IPS-NIHi7 (cell line): ENCODE measurements around the gene FGR.

Source experiments
- DNase-seq: peaks from one replicate; pipeline ENCODE4 v3.0.0; 2012; ENCODE audit warnings: mixed read lengths; ENCODE audit errors: extremely low spot score

The FGR gene

GRCh38 chr1:27601771-27602461 is 33.1 kb downstream of the FGR start:
- no peak for DNase-seq

- DNase-seq, result no peak
Observed at GRCh38 chr1:27601321-27601770, 33.6 kb downstream of the FGR start.

GRCh38 chr1:27600498-27601175 is 34.3 kb downstream of the FGR start:
- peak; percentile 78 for DNase-seq

- DNase-seq, result no peak
Observed at GRCh38 chr1:27599605-27600497, 35.1 kb downstream of the FGR start.

- no peak for DNase-seq
Observed at GRCh38 chr1:27598902-27599528, 36.0 kb downstream of the FGR start.

GRCh38 chr1:27598295-27598687 is 36.7 kb downstream of the FGR start:
- DNase-seq, result peak; percentile 71

- DNase-seq, result no peak
Observed at GRCh38 chr1:27597516-27598294, 37.3 kb downstream of the FGR start.

- DNase-seq, result no peak
Observed at GRCh38 chr1:27596986-27597385, 38.0 kb downstream of the FGR start.

GRCh38 chr1:27596261-27596660 is 38.7 kb downstream of the FGR start:
- no peak for DNase-seq

- no peak for DNase-seq
Observed at GRCh38 chr1:27595597-27595996, 39.4 kb downstream of the FGR start.

- DNase-seq, result no peak
Observed at GRCh38 chr1:27594564-27595510, 40.1 kb downstream of the FGR start.

GRCh38 chr1:27593678-27594563 is 41.1 kb downstream of the FGR start:
- no peak for DNase-seq

- peak; percentile 74 for DNase-seq
Observed at GRCh38 chr1:27592931-27593677, 41.9 kb downstream of the FGR start.

- peak; percentile 80 for DNase-seq
Observed at GRCh38 chr1:27592232-27592930, 42.6 kb downstream of the FGR start.

- no peak for DNase-seq
Observed at GRCh38 chr1:27591622-27592021, 43.4 kb downstream of the FGR start.

GRCh38 chr1:27590917-27591508 is 44.0 kb downstream of the FGR start:
- no peak for DNase-seq

GRCh38 chr1:27589841-27590426 is 45.1 kb downstream of the FGR start:
- DNase-seq, result no peak
